ENCODE data around the gene PXK. TPM values are rescaled to one million over a fixed set of nuclear protein-coding genes. Genes with fewer than 3 reads are reported as not detected.
"Not testable (repeated sequence)": the region's sequence is repeated elsewhere in the genome, so short reads cannot be mapped to it uniquely, and the experiment has no call there.

The PXK gene
- total RNA-seq, 2 experiments from 2014 or later: 31.5 to 33.4 TPM

DNA sequence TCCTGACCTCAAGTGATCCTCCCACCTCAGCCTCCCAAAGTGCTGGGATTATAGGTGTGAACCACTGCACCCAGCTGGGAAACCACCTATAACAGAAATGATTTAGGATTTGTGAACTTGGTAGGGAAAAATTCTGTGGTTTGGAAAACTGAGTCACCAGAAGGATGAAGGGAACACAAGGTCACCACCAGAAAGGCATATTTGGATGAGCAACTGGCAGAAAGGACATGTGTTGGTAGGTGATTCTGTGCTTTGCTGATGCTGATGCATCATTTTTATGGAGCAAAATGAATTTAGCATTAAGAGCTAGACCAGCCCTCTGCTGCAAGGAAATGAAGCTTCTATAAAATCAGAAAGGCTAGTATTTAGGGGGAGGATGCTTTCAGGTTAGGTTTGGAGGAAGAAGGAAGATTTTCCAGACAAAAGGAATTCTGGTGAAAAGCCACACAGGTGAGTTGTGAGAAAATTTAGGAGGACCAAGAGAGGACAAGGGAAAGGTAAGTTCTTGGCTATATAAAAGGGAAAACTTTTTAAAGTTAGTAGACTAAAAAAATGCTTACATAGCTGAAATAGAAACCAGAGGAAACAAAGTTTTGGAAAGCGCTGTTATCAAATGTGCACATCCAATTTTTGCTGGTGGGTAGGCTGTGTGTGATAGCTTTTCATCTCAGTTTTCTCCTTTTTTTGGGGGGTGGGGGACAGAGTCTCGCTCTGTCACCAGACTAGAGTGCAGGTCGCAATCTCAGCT lies 3.6 kb downstream of the PXK start:
- CTCF ChIA-PET: interaction anchor here (0.9 to 6.5 kb wide), 7 partner anchors 8 to 97 kb away, joined by 3 to 55 read pairs (median 4); partner anchors contain the start of genes HTD2 and RPP14
- peaks cover 27% of the 10 kb centered on the region for H3K36me3 Mint-ChIP-seq (ENCODE audit: low read depth)
- H3K27me3 Mint-ChIP-seq (ENCODE audit: low read depth): no peaks in the 10 kb centered on the region
- DNase-seq (no peak), ATAC-seq (no peak)
- no peak overlapping the region for H3K27ac Mint-ChIP-seq
- H3K9me3 Mint-ChIP-seq (ENCODE audit: insufficient read depth): no peaks in the 10 kb centered on the region
- H3K4me3 Mint-ChIP-seq: no peak overlapping the region
- POLR2A ChIA-PET: interaction anchor here (0.7 to 5.7 kb wide), 6 partner anchors 8 to 155 kb away, joined by 3 to 42 read pairs (median 3); no protein-coding TSS in a partner anchor
- peaks cover 46% of the 10 kb centered on the region for H3K4me1 Mint-ChIP-seq (ENCODE audit: low read depth)

DNA sequence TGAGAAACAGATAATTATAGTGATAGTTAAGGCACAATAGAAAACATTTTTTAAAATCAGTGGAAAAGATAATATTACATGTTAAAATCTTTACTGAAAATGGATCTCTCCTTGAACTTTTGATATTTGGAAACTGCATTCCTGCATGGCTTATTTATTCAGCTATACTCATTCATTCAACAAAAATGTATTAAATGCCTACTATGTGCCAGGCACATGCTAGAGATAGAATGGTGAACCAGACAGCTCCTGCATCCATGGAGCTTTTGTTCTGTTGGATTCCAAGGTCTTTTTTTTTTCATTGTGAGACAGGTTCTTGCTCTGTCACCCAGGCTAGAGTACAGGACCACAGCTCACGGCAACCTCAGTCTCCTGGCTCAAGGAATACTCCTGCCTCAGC lies 4.5 kb downstream of the PXK start:
- CTCF ChIA-PET: interaction anchor here (1.0 to 6.5 kb wide), 4 partner anchors 9 to 78 kb away, joined by 4 to 55 read pairs (median 28); partner anchors contain the start of genes HTD2 and RPP14
- no peak overlapping the region for H3K4me3 Mint-ChIP-seq
- peaks cover 30% of the 10 kb centered on the region for H3K36me3 Mint-ChIP-seq (ENCODE audit: low read depth)
- POLR2A ChIA-PET: interaction anchor here (0.7 to 5.7 kb wide), 2 partner anchors 13 to 30 kb away, joined by 3 to 42 read pairs; no protein-coding TSS in a partner anchor
- no peak for DNase-seq
- peaks cover 42% of the 10 kb centered on the region for H3K4me1 Mint-ChIP-seq (ENCODE audit: low read depth)
- H3K9me3 Mint-ChIP-seq (ENCODE audit: insufficient read depth): no peaks in the 10 kb centered on the region
- ATAC-seq: no peak
- no peak overlapping the region for H3K27ac Mint-ChIP-seq
- H3K27me3 Mint-ChIP-seq (ENCODE audit: low read depth): no peaks in the 10 kb centered on the region

DNA sequence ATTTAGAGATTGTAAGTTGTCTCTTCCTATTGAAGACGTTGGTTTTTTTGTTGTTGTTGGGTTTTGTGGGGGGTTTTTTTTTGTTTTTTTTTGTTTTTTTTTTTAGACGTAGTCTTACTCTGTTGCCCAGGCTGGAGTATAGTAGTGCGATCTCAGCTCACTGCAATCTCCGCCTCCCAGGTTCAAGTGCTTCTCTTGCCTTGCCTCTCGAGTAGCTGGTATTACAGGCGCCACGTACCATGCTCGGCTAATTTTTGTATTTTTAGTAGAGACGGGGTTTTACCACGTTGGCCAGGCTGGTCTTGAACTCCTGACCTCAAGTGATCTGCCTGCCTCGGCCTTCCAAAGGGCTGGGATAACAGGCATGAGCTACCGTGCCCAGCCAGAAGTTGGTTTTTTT lies 6.5 kb downstream of the PXK start:
- ChIA-PET CTCF (interaction anchor here (1.0 to 3.1 kb wide), 2 partner anchors 12 to 246 kb away, joined by 3 to 13 read pairs; no protein-coding TSS in a partner anchor), POLR2A (interaction anchor here (0.6 kb wide), 1 partner anchor 273 kb away, joined by 3 read pairs; no protein-coding TSS in a partner anchor)
- H3K27ac Mint-ChIP-seq; H3K4me3 Mint-ChIP-seq; DNase-seq; H3K9me3 Mint-ChIP-seq (ENCODE audit: insufficient read depth); ATAC-seq; H3K27me3 Mint-ChIP-seq (ENCODE audit: low read depth): not testable (repeated sequence)
- Mint-ChIP-seq H3K36me3 (ENCODE audit: low read depth) (peaks cover 38% of the 10 kb centered on the region), H3K4me1 (ENCODE audit: low read depth) (peaks cover 34% of the 10 kb centered on the region)

DNA sequence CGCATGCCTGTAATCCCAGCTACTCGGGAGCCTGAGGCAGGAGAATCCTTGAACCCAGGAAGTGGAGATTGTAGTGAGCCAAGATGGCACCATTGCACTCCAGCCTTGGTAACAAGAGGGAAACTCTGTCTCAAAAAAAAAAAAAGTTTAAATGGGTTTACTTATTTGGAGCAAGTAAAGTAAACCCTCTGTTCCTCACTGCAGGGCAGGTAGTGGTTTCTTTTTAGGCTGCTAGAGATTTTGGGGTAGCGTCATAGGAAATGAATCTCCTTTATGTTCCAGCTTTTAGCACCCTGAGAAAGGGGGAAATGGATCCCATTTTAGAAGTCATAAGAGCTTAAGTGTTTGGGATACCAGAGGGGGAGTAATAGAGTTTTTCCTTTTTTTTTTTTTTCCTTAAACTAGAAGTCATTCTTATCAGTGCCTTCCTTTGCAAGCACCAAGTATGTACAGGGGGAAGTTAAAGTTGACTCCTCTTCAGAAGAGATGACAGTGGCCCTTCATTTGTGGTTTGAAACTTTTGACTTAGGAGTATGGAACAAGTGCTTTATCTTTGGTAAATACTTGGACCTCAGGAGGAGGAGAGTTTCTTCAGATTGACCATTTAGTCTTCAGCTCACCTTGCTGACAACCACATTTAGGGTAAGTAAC lies 8.0 kb downstream of the PXK start:
- peaks cover 34% of the 10 kb centered on the region for H3K36me3 Mint-ChIP-seq (ENCODE audit: low read depth)
- H3K9me3 Mint-ChIP-seq (ENCODE audit: insufficient read depth): no peaks in the 10 kb centered on the region
- POLR2A ChIA-PET: interaction anchor here (0.6 to 1.2 kb wide), 2 partner anchors 9 to 35 kb away, joined by 3 to 5 read pairs; partner anchors contain the start of genes HTD2 and RPP14
- H3K27me3 Mint-ChIP-seq (ENCODE audit: low read depth): no peaks in the 10 kb centered on the region
- ATAC-seq: no peak
- peak overlapping the region; percentile 12 for H3K27ac Mint-ChIP-seq
- peaks cover 21% of the 10 kb centered on the region for H3K4me1 Mint-ChIP-seq (ENCODE audit: low read depth)
- no peak for DNase-seq
- H3K4me3 Mint-ChIP-seq: no peak overlapping the region
- CTCF ChIA-PET: interaction anchor here (1.1 to 3.1 kb wide), 3 partner anchors 10 to 34 kb away, joined by 3 to 13 read pairs (median 5); no protein-coding TSS in a partner anchor

DNA sequence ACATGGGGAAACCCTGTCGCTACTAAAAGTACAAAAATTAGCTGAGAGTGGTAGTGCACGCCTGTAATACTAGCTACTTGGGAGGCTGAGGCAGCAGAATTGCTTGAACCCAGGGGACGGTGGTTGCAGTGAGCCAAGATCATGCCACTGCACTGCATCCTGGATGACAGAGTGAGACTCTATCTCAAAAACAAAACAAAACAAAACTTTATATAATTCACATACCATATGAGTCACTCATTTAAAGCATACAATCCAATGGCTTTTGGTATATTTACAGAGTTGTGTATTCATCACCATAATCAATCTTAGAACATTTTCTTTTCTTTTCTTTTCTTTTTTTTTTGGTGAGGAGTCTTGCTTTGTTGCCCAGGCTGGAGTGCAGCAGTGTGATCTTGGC lies 8.7 kb downstream of the PXK start:
- Mint-ChIP-seq H3K4me1 (ENCODE audit: low read depth) (peaks cover 22% of the 10 kb centered on the region), H3K36me3 (ENCODE audit: low read depth) (peaks cover 34% of the 10 kb centered on the region), H3K27ac (peak overlapping the region; percentile 39), H3K4me3 (no peak overlapping the region), H3K9me3 (ENCODE audit: insufficient read depth) (no peaks in the 10 kb centered on the region), H3K27me3 (ENCODE audit: low read depth) (no peaks in the 10 kb centered on the region)
- POLR2A ChIA-PET: interaction anchor here (1.2 kb wide), 1 partner anchor 8 kb away, joined by 5 read pairs; no protein-coding TSS in a partner anchor
- DNase-seq (no peak), ATAC-seq (no peak)
- CTCF ChIA-PET: interaction anchor here (1.1 to 3.1 kb wide), 3 partner anchors 10 to 34 kb away, joined by 3 to 13 read pairs (median 5); no protein-coding TSS in a partner anchor

DNA sequence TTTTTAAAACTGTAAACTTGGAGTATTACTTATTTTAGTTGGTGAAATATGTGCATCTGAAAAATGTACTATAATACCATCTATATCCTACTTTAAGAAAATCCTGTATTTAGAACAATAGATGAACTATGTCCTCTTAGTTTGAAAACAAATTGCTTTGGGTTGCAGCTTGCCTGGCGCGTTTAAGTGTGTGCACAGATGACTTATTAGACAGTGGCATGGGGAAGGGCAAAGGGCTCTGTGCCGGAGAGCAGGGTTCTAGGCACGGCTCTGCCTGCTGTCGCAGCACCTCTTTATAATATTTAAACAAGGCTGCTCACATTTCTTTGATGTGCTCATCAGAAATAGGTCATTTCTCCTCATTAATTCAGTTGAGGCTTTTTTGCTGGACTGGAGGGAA lies 10.0 kb downstream of the PXK start:
- DNase-seq: no peak
- peaks cover 28% of the 10 kb centered on the region for H3K4me1 Mint-ChIP-seq (ENCODE audit: low read depth)
- CTCF ChIA-PET: no interaction called here

DNA sequence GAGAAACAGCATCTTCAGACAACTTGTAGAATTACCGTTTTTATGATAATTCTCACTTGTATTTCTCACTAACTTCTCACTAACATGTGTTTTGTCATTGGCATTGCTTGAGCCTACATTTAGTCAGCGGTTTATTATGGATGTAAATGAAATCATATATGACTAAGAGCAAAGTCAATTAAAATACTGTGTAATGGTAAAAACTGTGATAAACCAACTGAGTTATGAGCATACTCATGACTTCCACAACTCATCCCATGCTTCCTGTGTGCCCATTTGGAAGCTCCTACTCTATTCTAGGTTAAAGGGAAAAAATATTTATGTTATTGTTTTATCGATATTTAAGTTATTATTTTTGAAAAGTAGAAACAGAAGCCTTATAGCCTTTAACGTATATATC lies 12.8 kb downstream of the PXK start:
- H3K36me3 Mint-ChIP-seq (ENCODE audit: low read depth): peaks cover 53% of the 10 kb centered on the region
- H3K4me3 Mint-ChIP-seq: no peak overlapping the region
- ChIA-PET POLR2A (no interaction called here), CTCF (interaction anchor here (1.1 to 1.5 kb wide), 2 partner anchors 9 to 10 kb away, joined by 3 to 4 read pairs; no protein-coding TSS in a partner anchor)
- ATAC-seq (no peak), DNase-seq (no peak)
- H3K27ac Mint-ChIP-seq: no peak overlapping the region
- H3K4me1 Mint-ChIP-seq (ENCODE audit: low read depth): peaks cover 49% of the 10 kb centered on the region
- peaks cover 8% of the 10 kb centered on the region for H3K9me3 Mint-ChIP-seq (ENCODE audit: insufficient read depth)
- no peaks in the 10 kb centered on the region for H3K27me3 Mint-ChIP-seq (ENCODE audit: low read depth)

More for the DNA sequence above, 10.0 kb downstream of the PXK start:
- Mint-ChIP-seq H3K27ac (no peak overlapping the region), H3K9me3 (ENCODE audit: insufficient read depth) (no peaks in the 10 kb centered on the region), H3K27me3 (ENCODE audit: low read depth) (no peaks in the 10 kb centered on the region), H3K4me3 (no peak overlapping the region), H3K36me3 (ENCODE audit: low read depth) (peaks cover 40% of the 10 kb centered on the region)
- POLR2A ChIA-PET: no interaction called here
- no peak for ATAC-seq

DNA sequence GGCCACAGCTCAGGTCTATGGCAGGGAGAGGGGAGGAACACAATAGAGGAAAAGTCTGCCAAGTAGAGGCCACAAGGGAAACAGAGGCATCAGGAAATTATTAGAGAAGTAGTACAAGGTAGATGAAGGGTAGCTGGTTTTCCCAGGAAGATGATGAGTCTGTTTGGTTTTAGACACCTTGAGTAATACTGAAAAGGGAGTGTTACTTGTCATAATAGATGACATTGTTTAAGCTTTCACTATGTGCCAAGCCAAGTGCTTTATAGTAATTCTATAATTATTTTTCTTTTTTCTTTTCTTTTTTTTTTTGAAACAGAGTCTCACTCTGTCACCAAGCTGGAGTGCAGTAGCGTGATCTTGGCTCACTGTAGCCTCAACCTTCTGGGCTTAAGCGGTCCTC lies 13.7 kb downstream of the PXK start:
- H3K9me3 Mint-ChIP-seq (ENCODE audit: insufficient read depth): peaks cover 8% of the 10 kb centered on the region
- DNase-seq (no peak), ATAC-seq (no peak)
- POLR2A ChIA-PET: interaction anchor here (0.8 to 1.1 kb wide), 2 partner anchors 10 to 12 kb away, joined by 3 to 4 read pairs; no protein-coding TSS in a partner anchor
- no peaks in the 10 kb centered on the region for H3K27me3 Mint-ChIP-seq (ENCODE audit: low read depth)
- no peak overlapping the region for H3K4me3 Mint-ChIP-seq
- CTCF ChIA-PET: interaction anchor here (1.1 to 1.5 kb wide), 2 partner anchors 10 to 11 kb away, joined by 3 to 4 read pairs; no protein-coding TSS in a partner anchor
- peaks cover 48% of the 10 kb centered on the region for H3K4me1 Mint-ChIP-seq (ENCODE audit: low read depth)
- peaks cover 53% of the 10 kb centered on the region for H3K36me3 Mint-ChIP-seq (ENCODE audit: low read depth)
- no peak overlapping the region for H3K27ac Mint-ChIP-seq

DNA sequence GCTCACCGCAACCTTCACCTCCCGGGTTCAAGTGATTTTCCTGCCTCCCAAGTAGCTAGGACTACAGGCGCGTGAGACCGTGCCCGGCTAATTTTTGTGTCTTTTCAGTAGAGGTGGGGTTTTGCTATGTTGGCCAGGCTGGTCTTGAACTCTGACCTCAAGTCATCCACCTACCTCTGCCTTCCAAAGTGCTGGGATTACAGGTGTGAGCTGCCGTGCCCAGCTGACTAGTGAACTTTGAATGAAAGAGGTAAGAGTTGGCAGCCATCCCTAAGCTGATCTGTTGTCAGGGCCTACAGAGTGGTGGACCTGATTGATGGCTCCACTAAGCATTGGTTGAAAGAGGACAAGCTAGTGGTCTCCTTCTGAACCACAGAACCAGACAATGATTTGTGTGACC lies 15.3 kb downstream of the PXK start:
- Mint-ChIP-seq H3K27ac (no peak overlapping the region), H3K4me3 (no peak overlapping the region), H3K4me1 (ENCODE audit: low read depth) (peaks cover 64% of the 10 kb centered on the region), H3K36me3 (ENCODE audit: low read depth) (peaks cover 54% of the 10 kb centered on the region), H3K9me3 (ENCODE audit: insufficient read depth) (peaks cover 8% of the 10 kb centered on the region), H3K27me3 (ENCODE audit: low read depth) (no peaks in the 10 kb centered on the region)
- CTCF ChIA-PET: interaction anchor here (1.0 to 4.8 kb wide), 2 partner anchors 13 to 68 kb away, joined by 4 to 21 read pairs; no protein-coding TSS in a partner anchor
- DNase-seq (no peak), ATAC-seq (no peak)
- POLR2A ChIA-PET: interaction anchor here (5.3 kb wide), 1 partner anchor 12 kb away, joined by 42 read pairs; no protein-coding TSS in a partner anchor

DNA sequence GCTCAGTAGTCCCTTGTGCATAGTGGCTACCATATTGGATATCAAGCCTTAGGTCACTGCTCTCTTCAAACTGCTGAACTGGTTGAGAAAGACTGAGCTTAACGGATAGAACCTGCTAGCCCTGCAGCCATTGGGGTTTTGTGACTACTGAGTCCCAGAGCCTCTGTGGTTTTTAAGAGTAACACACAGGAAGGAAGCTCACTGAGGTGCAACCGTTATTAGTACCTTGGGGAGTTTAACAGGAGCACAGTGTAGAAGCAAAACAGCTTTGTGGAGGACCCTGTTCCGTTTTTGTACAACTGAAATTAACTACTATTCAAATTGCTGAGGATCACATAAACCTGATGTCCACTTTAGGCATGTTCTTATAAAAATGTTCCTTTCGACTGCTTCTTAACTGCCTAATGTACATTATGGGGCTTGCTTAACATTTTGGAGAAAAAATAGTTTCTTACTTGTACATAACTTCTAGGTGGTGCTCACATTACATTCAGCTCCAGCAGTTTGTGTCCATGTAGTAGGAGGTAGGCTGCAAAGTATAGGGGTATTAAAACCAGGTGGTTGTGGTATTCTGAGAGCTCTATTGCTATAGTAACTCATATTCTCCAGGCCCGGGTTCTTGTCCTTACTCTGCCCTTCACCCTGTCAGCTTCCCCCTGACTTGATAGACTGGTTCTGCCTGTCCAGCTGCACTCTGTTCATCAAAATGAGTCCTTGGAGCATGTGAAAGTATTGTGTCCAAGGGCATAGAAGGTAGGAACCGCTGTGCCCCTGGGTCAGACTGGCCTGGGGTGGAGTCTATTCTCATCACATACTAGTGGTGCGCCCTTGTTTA lies 17.3 kb downstream of the PXK start:
- H3K27me3 Mint-ChIP-seq (ENCODE audit: low read depth): no peaks in the 10 kb centered on the region
- H3K9me3 Mint-ChIP-seq (ENCODE audit: insufficient read depth): peaks cover 8% of the 10 kb centered on the region
- ChIA-PET POLR2A (interaction anchor here (0.6 to 5.3 kb wide), 6 partner anchors 9 to 721 kb away, joined by 3 to 42 read pairs (median 4); partner anchors contain the start of genes HTD2 and RPP14), CTCF (interaction anchor here (1.0 to 5.5 kb wide), 8 partner anchors 10 to 66 kb away, joined by 3 to 47 read pairs (median 9); partner anchors contain the start of genes HTD2, PXK and RPP14)
- H3K4me3 Mint-ChIP-seq: peak overlapping the region; percentile 10
- peaks cover 81% of the 10 kb centered on the region for H3K4me1 Mint-ChIP-seq (ENCODE audit: low read depth)
- peaks cover 52% of the 10 kb centered on the region for H3K36me3 Mint-ChIP-seq (ENCODE audit: low read depth)
- DNase-seq (peak; percentile 45), ATAC-seq (no peak)
- H3K27ac Mint-ChIP-seq: peak overlapping the region; percentile 83

Data from activated CD8-positive, alpha-beta T cell treated with anti-CD3 and anti-CD28 coated beads, Interleukin-2, amount 10 ng/mL, durations not matched to agents 7 days and 5 days (primary cell).